Measurements from ENCODE around the gene PRDM4. TPM values are rescaled to one million over a fixed set of nuclear protein-coding genes. Genes with fewer than 3 reads are reported as not detected.

Gene PRDM4
- total and polyA plus RNA-seq, 3 donors from 2014 or later, result 31.1 to 36.9 (median 35.6) TPM

- H3K27me3 ChIP-seq, result no peaks in the 10 kb centered on the region
- intact Hi-C loops (cut with DNase I; ENCODE audit: low total_unique reads), result no loop called here
Observed at GRCh38 chr12:107801150-107801549, 40.2 kb upstream of the PRDM4 start.

GRCh38 chr12:107798580-107798979, 37.6 kb upstream of the PRDM4 start:
- H3K9me3 ChIP-seq, result no peaks in the 10 kb centered on the region
- no peaks in the 10 kb centered on the region for H3K36me3 ChIP-seq (ENCODE audit: low read depth, missing control alignments)
- DNase-seq, result no peak
- TF ChIP-seq CTCF (IDR thresholded peaks at IDR 0.05) (no peak), POLR2A (IDR thresholded peaks at IDR 0.05) (no peak)
- 68 to 73% methylated on average over 3 of the region's 3 CpGs for WGBS, 2 donors
- H3K27me3 ChIP-seq, result no peaks in the 10 kb centered on the region
- no peaks in the 10 kb centered on the region for H3K4me1 ChIP-seq
- intact Hi-C loops (cut with DNase I; ENCODE audit: low total_unique reads), result no loop called here
- H3K27ac ChIP-seq, result no peak overlapping the region
- H3K4me3 ChIP-seq, result no peak overlapping the region

More at GRCh38 chr12:107801150-107801549, 40.2 kb upstream of the PRDM4 start:
- TF ChIP-seq POLR2A (IDR thresholded peaks at IDR 0.05), result no peak
- no peak for TF ChIP-seq CTCF (IDR thresholded peaks at IDR 0.05)
- Histone ChIP-seq H3K36me3 (ENCODE audit: low read depth, missing control alignments) (no peaks in the 10 kb centered on the region), H3K9me3 (no peaks in the 10 kb centered on the region), H3K27ac (no peak overlapping the region), H3K4me1 (no peaks in the 10 kb centered on the region), H3K4me3 (no peak overlapping the region)
- no peak for DNase-seq

GRCh38 chr12:107794451-107794850, 33.5 kb upstream of the PRDM4 start:
- no peaks in the 10 kb centered on the region for H3K27me3 ChIP-seq
- no peak for DNase-seq
- no peak overlapping the region for H3K27ac ChIP-seq
- H3K9me3 ChIP-seq, result no peaks in the 10 kb centered on the region
- TF ChIP-seq CTCF (IDR thresholded peaks at IDR 0.05) (no peak), POLR2A (IDR thresholded peaks at IDR 0.05) (no peak)
- H3K36me3 ChIP-seq (ENCODE audit: low read depth, missing control alignments), result no peaks in the 10 kb centered on the region
- intact Hi-C loops (cut with DNase I; ENCODE audit: low total_unique reads), result no loop called here
- H3K4me1 ChIP-seq, result no peaks in the 10 kb centered on the region
- WGBS, 2 donors, result 67 to 68% methylated on average over 3 of the region's 3 CpGs
- H3K4me3 ChIP-seq, result no peak overlapping the region

- 66 to 79% methylated on average over 1 of the region's 1 CpG for WGBS, 2 donors
- Histone ChIP-seq H3K4me3 (no peak overlapping the region), H3K36me3 (ENCODE audit: low read depth, missing control alignments) (no peaks in the 10 kb centered on the region), H3K27me3 (no peaks in the 10 kb centered on the region), H3K27ac (no peak overlapping the region), H3K4me1 (no peaks in the 10 kb centered on the region), H3K9me3 (no peaks in the 10 kb centered on the region)
- TF ChIP-seq CTCF (IDR thresholded peaks at IDR 0.05) (no peak), POLR2A (IDR thresholded peaks at IDR 0.05) (no peak)
- no peak for DNase-seq
- intact Hi-C loops (cut with DNase I; ENCODE audit: low total_unique reads), result no loop called here
Observed at GRCh38 chr12:107791465-107792089, 30.6 kb upstream of the PRDM4 start.

Measured in testis (tissue), 3 donors.